ENCODE results near the gene E2F6. TPM values are rescaled to one million over a fixed set of nuclear protein-coding genes. Genes with fewer than 3 reads are reported as not detected.

E2F6 gene
- total RNA-seq, 1 donor from 2014 or later = 22.1 TPM

DNA sequence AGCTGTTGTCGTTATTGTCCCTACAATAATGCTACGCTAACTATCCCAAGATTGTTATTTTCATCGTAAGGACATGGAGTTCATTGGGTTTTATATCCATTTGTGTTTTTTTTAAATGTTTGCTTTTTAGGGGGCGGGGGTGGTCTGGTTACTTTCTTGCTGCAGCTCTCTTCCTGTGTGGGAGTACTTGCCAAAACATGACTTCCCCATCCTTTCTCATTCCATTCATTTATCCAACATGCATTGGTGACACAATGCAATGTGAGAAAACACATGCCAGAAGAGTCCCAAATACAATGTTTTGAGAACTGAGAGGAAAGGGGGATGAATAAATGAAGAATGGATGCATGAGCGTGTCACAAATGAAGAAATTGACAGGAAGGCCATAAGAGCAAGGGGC, 55.9 kb downstream of the E2F6 start:
- Mint-ChIP-seq H3K27me3 (ENCODE audit: low read depth, unreplicated experiment) (peaks cover 1% of the 10 kb centered on the region), H3K4me1 (ENCODE audit: low read depth, unreplicated experiment) (peaks cover 22% of the 10 kb centered on the region), H3K9me3 (ENCODE audit: unreplicated experiment) (peaks cover 6% of the 10 kb centered on the region), H3K27ac (ENCODE audit: unreplicated experiment) (no peak overlapping the region), H3K36me3 (ENCODE audit: low read depth, unreplicated experiment) (no peaks in the 10 kb centered on the region), H3K4me3 (ENCODE audit: unreplicated experiment) (no peak overlapping the region)
- no peak overlapping the region for H3K4me3 ChIP-seq (ENCODE audit: insufficient read depth, low read depth, low read length)
- H3K9ac ChIP-seq (ENCODE audit: low read length) = no peak overlapping the region
- no peak overlapping the region for H3K27ac ChIP-seq (ENCODE audit: low read depth, low read length)
- no peaks in the 10 kb centered on the region for H3K27me3 ChIP-seq (ENCODE audit: insufficient read depth, low read length)
- no peak for TF ChIP-seq EZH2 (IDR thresholded peaks at IDR 0.05; ENCODE audit: insufficient read depth, low read length)
- TF ChIP-seq, protein P1, sequence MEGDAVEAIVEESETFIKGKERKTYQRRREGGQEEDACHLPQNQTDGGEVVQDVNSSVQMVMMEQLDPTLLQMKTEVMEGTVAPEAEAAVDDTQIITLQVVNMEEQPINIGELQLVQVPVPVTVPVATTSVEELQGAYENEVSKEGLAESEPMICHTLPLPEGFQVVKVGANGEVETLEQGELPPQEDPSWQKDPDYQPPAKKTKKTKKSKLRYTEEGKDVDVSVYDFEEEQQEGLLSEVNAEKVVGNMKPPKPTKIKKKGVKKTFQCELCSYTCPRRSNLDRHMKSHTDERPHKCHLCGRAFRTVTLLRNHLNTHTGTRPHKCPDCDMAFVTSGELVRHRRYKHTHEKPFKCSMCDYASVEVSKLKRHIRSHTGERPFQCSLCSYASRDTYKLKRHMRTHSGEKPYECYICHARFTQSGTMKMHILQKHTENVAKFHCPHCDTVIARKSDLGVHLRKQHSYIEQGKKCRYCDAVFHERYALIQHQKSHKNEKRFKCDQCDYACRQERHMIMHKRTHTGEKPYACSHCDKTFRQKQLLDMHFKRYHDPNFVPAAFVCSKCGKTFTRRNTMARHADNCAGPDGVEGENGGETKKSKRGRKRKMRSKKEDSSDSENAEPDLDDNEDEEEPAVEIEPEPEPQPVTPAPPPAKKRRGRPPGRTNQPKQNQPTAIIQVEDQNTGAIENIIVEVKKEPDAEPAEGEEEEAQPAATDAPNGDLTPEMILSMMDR (IDR thresholded peaks at IDR 0.05; ENCODE audit: insufficient read depth, low read depth, low read length) = no peak
- H3K9me3 ChIP-seq (ENCODE audit: insufficient read depth, low read depth, low read length) = no peaks in the 10 kb centered on the region
- no peaks in the 10 kb centered on the region for H3K79me2 ChIP-seq (ENCODE audit: insufficient read depth, low read length)
- H3K36me3 ChIP-seq (ENCODE audit: insufficient read depth, low read length) = no peaks in the 10 kb centered on the region
- H4K20me1 ChIP-seq (ENCODE audit: insufficient read depth, low read length) = no peaks in the 10 kb centered on the region
- DNase-seq (ENCODE audit: low read depth) (no peak), FAIRE-seq (no peak)
- no peak overlapping the region for H2AFZ ChIP-seq (ENCODE audit: low read depth, low read length)
- H3K4me1 ChIP-seq (ENCODE audit: insufficient read depth, low read length) = no peaks in the 10 kb centered on the region
- H3K4me2 ChIP-seq (ENCODE audit: low read length) = no peak overlapping the region

DNA sequence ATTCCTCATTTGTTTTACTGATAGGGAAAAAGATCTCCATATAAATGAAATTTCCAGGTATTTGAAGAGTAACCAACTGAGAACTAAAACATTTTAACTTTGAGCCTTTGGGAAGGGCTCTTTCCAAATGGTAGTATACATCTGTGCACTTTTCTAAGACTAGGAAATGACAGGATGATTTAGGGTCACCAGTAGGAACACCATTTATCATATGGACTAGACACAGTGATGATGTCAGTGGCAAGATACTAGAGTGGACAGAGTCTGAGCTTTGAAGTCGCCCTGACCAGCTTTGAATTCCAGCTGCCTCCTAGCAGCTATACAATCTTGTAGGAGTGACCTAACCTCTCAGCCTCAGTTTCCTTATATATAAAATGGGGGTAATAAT, 56.4 kb downstream of the E2F6 start:
- H3K4me3 Mint-ChIP-seq (ENCODE audit: unreplicated experiment) = no peak overlapping the region

DNA sequence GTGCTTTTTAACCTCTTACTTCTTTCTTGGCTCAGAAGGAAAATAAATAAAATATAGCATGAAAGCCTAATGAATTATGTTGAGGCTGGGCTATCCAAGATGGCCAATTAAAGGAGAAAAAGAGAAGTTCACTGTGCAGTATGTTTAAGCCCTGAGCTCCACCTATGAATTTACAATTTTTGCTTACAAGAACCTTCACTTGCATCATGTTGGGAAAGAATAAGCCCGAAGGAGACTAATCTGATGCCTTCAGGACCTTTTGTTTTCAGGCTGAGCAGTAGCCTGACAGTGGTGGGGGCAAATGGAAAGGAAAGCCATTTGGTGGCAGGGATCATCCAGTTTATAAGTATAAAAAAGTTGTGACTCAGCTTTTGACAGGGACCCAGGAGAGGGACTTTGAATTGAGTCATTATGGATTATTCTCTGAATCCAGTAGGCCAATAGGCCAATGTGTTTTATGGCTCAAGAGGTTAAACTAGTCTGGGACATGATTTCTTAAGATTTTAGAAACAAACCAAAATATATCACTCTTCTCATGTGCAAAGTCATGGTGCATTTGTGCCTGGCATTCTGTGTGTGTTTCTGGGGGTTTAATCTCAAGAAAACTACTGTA, 56.9 kb downstream of the E2F6 start:
- Histone ChIP-seq H4K20me1 (ENCODE audit: insufficient read depth, low read length) (no peaks in the 10 kb centered on the region), H3K4me2 (ENCODE audit: low read length) (no peak overlapping the region), H3K4me3 (ENCODE audit: insufficient read depth, low read depth, low read length) (no peak overlapping the region), H3K4me1 (ENCODE audit: insufficient read depth, low read length) (no peaks in the 10 kb centered on the region), H2AFZ (ENCODE audit: low read depth, low read length) (no peak overlapping the region), H3K9me3 (ENCODE audit: insufficient read depth, low read depth, low read length) (no peaks in the 10 kb centered on the region), H3K27me3 (ENCODE audit: insufficient read depth, low read length) (no peaks in the 10 kb centered on the region), H3K36me3 (ENCODE audit: insufficient read depth, low read length) (no peaks in the 10 kb centered on the region), H3K9ac (ENCODE audit: low read length) (no peak overlapping the region), H3K27ac (ENCODE audit: low read depth, low read length) (no peak overlapping the region), H3K79me2 (ENCODE audit: insufficient read depth, low read length) (no peaks in the 10 kb centered on the region)
- Mint-ChIP-seq H3K27ac (ENCODE audit: unreplicated experiment) (no peak overlapping the region), H3K9me3 (ENCODE audit: unreplicated experiment) (peaks cover 6% of the 10 kb centered on the region), H3K36me3 (ENCODE audit: low read depth, unreplicated experiment) (no peaks in the 10 kb centered on the region), H3K27me3 (ENCODE audit: low read depth, unreplicated experiment) (peaks cover 1% of the 10 kb centered on the region), H3K4me3 (ENCODE audit: unreplicated experiment) (no peak overlapping the region), H3K4me1 (ENCODE audit: low read depth, unreplicated experiment) (peaks cover 24% of the 10 kb centered on the region)
- DNase-seq (ENCODE audit: low read depth) = no peak
- no peak for FAIRE-seq
- TF ChIP-seq EZH2 (IDR thresholded peaks at IDR 0.05; ENCODE audit: insufficient read depth, low read length) = no peak
- TF ChIP-seq, protein P1 (IDR thresholded peaks at IDR 0.05; ENCODE audit: insufficient read depth, low read depth, low read length) = no peak

More for the DNA sequence above, 56.4 kb downstream of the E2F6 start:
- no peaks in the 10 kb centered on the region for H4K20me1 ChIP-seq (ENCODE audit: insufficient read depth, low read length)
- H3K4me2 ChIP-seq (ENCODE audit: low read length) = no peak overlapping the region
- H3K27ac ChIP-seq (ENCODE audit: low read depth, low read length) = no peak overlapping the region
- H3K27me3 ChIP-seq (ENCODE audit: insufficient read depth, low read length) = no peaks in the 10 kb centered on the region
- Mint-ChIP-seq H3K27ac (ENCODE audit: unreplicated experiment) (no peak overlapping the region), H3K4me1 (ENCODE audit: low read depth, unreplicated experiment) (peaks cover 22% of the 10 kb centered on the region), H3K36me3 (ENCODE audit: low read depth, unreplicated experiment) (no peaks in the 10 kb centered on the region), H3K9me3 (ENCODE audit: unreplicated experiment) (peaks cover 6% of the 10 kb centered on the region), H3K27me3 (ENCODE audit: low read depth, unreplicated experiment) (peaks cover 1% of the 10 kb centered on the region)
- FAIRE-seq (no peak), DNase-seq (ENCODE audit: low read depth) (no peak)
- no peak for TF ChIP-seq EZH2 (IDR thresholded peaks at IDR 0.05; ENCODE audit: insufficient read depth, low read length)
- TF ChIP-seq, protein P1 (IDR thresholded peaks at IDR 0.05; ENCODE audit: insufficient read depth, low read depth, low read length) = no peak
- no peaks in the 10 kb centered on the region for H3K9me3 ChIP-seq (ENCODE audit: insufficient read depth, low read depth, low read length)
- no peaks in the 10 kb centered on the region for H3K4me1 ChIP-seq (ENCODE audit: insufficient read depth, low read length)
- no peak overlapping the region for H3K9ac ChIP-seq (ENCODE audit: low read length)
- H2AFZ ChIP-seq (ENCODE audit: low read depth, low read length) = no peak overlapping the region
- no peaks in the 10 kb centered on the region for H3K79me2 ChIP-seq (ENCODE audit: insufficient read depth, low read length)
- H3K36me3 ChIP-seq (ENCODE audit: insufficient read depth, low read length) = no peaks in the 10 kb centered on the region
- no peak overlapping the region for H3K4me3 ChIP-seq (ENCODE audit: insufficient read depth, low read depth, low read length)

All from astrocyte (in vitro differentiated cells and primary cell).